ENCODE data around the gene PTGS2. TPM values are rescaled to one million over a fixed set of nuclear protein-coding genes. Genes with fewer than 3 reads are reported as not detected.
"Not testable (repeated sequence)": the region's sequence is repeated elsewhere in the genome, so short reads cannot be mapped to it uniquely, and the experiment has no call there.

PTGS2 gene
- total RNA-seq, 1 experiment from 2014 or later, result 0.37 TPM

GRCh38 chr1:186643614-186644013 is 36.6 kb downstream of the PTGS2 start:
- no peak overlapping the region for H4K91ac ChIP-seq (ENCODE audit: insufficient read length, low read depth, low read length)
- no peak overlapping the region for H3K14ac ChIP-seq (ENCODE audit: insufficient read depth, low read length)
- no peak overlapping the region for H2BK12ac ChIP-seq (ENCODE audit: insufficient read length, low read depth, low read length)
- no peak overlapping the region for H3K23ac ChIP-seq (ENCODE audit: insufficient read length, low read depth, low read length)
- no peak overlapping the region for H2AFZ ChIP-seq (ENCODE audit: low read length)
- H3K79me2 ChIP-seq (ENCODE audit: insufficient read depth, low read length), result no peaks in the 10 kb centered on the region
- Mint-ChIP-seq H3K9me3 (no peaks in the 10 kb centered on the region), H3K4me3 (no peak overlapping the region), H3K27me3 (ENCODE audit: low read depth) (no peaks in the 10 kb centered on the region), H3K36me3 (ENCODE audit: insufficient read depth in 1 of 3, low read depth in 3 of 3) (no peaks in the 10 kb centered on the region), H3K4me1 (peaks cover 6% of the 10 kb centered on the region in 2 experiments), H3K27ac (no peak overlapping the region; a peak in 1 of 7 replicates)
- no peak overlapping the region for H2BK20ac ChIP-seq (ENCODE audit: low read depth, low read length, poor library complexity, severe bottlenecking)
- no peaks in the 10 kb centered on the region for H4K20me1 ChIP-seq (ENCODE audit: control insufficient read depth, insufficient read depth, insufficient read length)
- H3K27me3 ChIP-seq (ENCODE audit: insufficient read depth, low read length), result no peaks in the 10 kb centered on the region
- H3K9ac ChIP-seq (ENCODE audit: extremely low read depth, insufficient read length, low read length), result no peak overlapping the region
- DNase-seq, result no peak
- H2BK15ac ChIP-seq (ENCODE audit: low read depth, low read length), result no peak overlapping the region
- H2BK5ac ChIP-seq (ENCODE audit: insufficient read length, low read length), result no peak overlapping the region
- H4K5ac ChIP-seq (ENCODE audit: insufficient read length, low read depth, low read length), result no peak overlapping the region
- H3K4ac ChIP-seq (ENCODE audit: low read depth, low read length), result no peak overlapping the region
- no CpG with 5 or more reads among the region's 2 CpGs for WGBS (ENCODE audit: extremely low coverage, insufficient read length, low lambda C conversion rate)
- H3K23me2 ChIP-seq (ENCODE audit: insufficient read length, low read depth, low read length, poor library complexity, severe bottlenecking), result no peaks in the 10 kb centered on the region
- no peak overlapping the region for H2BK120ac ChIP-seq (ENCODE audit: low read depth, low read length, poor library complexity, severe bottlenecking)
- no peaks in the 10 kb centered on the region; the same call in 1 of the 2 replicates for H3K4me1 ChIP-seq (ENCODE audit: insufficient read depth, low read length)
- no peak overlapping the region for H3K56ac ChIP-seq (ENCODE audit: insufficient read length, low read depth, low read length)
- H3K4me2 ChIP-seq (ENCODE audit: insufficient read depth, insufficient read length, low read length), result no peak overlapping the region
- TF ChIP-seq, protein P1, sequence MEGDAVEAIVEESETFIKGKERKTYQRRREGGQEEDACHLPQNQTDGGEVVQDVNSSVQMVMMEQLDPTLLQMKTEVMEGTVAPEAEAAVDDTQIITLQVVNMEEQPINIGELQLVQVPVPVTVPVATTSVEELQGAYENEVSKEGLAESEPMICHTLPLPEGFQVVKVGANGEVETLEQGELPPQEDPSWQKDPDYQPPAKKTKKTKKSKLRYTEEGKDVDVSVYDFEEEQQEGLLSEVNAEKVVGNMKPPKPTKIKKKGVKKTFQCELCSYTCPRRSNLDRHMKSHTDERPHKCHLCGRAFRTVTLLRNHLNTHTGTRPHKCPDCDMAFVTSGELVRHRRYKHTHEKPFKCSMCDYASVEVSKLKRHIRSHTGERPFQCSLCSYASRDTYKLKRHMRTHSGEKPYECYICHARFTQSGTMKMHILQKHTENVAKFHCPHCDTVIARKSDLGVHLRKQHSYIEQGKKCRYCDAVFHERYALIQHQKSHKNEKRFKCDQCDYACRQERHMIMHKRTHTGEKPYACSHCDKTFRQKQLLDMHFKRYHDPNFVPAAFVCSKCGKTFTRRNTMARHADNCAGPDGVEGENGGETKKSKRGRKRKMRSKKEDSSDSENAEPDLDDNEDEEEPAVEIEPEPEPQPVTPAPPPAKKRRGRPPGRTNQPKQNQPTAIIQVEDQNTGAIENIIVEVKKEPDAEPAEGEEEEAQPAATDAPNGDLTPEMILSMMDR (conservative IDR thresholded peaks at IDR 0.05), result no peak
- H3K79me1 ChIP-seq (ENCODE audit: insufficient read depth, low read depth, low read length, poor library complexity, severe bottlenecking), result no peaks in the 10 kb centered on the region
- H3K27ac ChIP-seq (ENCODE audit: insufficient read length, low read depth, low read length), result no peak overlapping the region
- H3K18ac ChIP-seq (ENCODE audit: insufficient read length, low read depth, low read length), result no peak overlapping the region
- H3T11ph ChIP-seq (ENCODE audit: low read length), result no peak overlapping the region
- no peak overlapping the region for H4K8ac ChIP-seq (replicated peaks; ENCODE audit: insufficient read length, low read depth, low read length)
- no peak overlapping the region for H2AK5ac ChIP-seq (ENCODE audit: insufficient read length, low read length)
- no peaks in the 10 kb centered on the region for H3K9me3 ChIP-seq (ENCODE audit: control insufficient read depth, low read depth, low read length)

DNA sequence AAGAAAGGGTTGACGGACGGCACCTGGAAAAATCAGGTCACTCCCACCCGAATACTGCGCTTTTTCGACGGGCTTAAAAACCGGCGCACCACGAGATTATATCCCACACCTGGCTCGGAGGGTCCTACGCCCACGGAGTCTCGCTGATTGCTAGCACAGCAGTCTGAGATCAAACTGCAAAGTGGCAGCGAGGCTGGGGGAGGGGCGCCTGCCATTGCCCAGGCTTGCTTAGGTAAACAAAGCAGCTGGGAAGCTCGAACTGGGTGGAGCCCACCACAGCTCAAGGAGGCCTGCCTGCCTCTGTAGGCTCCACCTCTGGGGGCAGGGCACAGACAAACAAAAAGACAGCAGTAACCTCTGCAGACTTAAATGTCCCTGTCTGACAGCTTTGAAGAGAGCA is 42.7 kb downstream of the PTGS2 start:
- WGBS (ENCODE audit: extremely low coverage, insufficient read length, low lambda C conversion rate), result no CpG with 5 or more reads among the region's 16 CpGs
- H3K27ac Mint-ChIP-seq, result peak overlapping the region in 1 of 3 experiments; percentile 91; a peak in 3 of 7 replicates
- not testable (repeated sequence) for H3K23me2 ChIP-seq (ENCODE audit: insufficient read length, low read depth, low read length, poor library complexity, severe bottlenecking); H2BK20ac ChIP-seq (ENCODE audit: low read depth, low read length, poor library complexity, severe bottlenecking); H3K36me3 Mint-ChIP-seq (ENCODE audit: insufficient read depth in 1 of 3, low read depth in 3 of 3); DNase-seq; H3K4ac ChIP-seq (ENCODE audit: low read depth, low read length); H3K79me1 ChIP-seq (ENCODE audit: insufficient read depth, low read depth, low read length, poor library complexity, severe bottlenecking); H2BK120ac ChIP-seq (ENCODE audit: low read depth, low read length, poor library complexity, severe bottlenecking); H2BK12ac ChIP-seq (ENCODE audit: insufficient read length, low read depth, low read length); H3K14ac ChIP-seq (ENCODE audit: insufficient read depth, low read length); H3K27me3 Mint-ChIP-seq (ENCODE audit: low read depth); H2AK5ac ChIP-seq (ENCODE audit: insufficient read length, low read length); H3K27me3 ChIP-seq (ENCODE audit: insufficient read depth, low read length); H3K9me3 ChIP-seq (ENCODE audit: control insufficient read depth, low read depth, low read length); H3K23ac ChIP-seq (ENCODE audit: insufficient read length, low read depth, low read length); H2BK5ac ChIP-seq (ENCODE audit: insufficient read length, low read length); H3K18ac ChIP-seq (ENCODE audit: insufficient read length, low read depth, low read length); H3K9me3 Mint-ChIP-seq; H3T11ph ChIP-seq (ENCODE audit: low read length); H3K4me1 ChIP-seq (ENCODE audit: insufficient read depth, low read length); H3K56ac ChIP-seq (ENCODE audit: insufficient read length, low read depth, low read length); H4K20me1 ChIP-seq (ENCODE audit: control insufficient read depth, insufficient read depth, insufficient read length); H4K5ac ChIP-seq (ENCODE audit: insufficient read length, low read depth, low read length); H3K9ac ChIP-seq (ENCODE audit: extremely low read depth, insufficient read length, low read length); H4K8ac ChIP-seq (replicated peaks; ENCODE audit: insufficient read length, low read depth, low read length); H2AFZ ChIP-seq (ENCODE audit: low read length); H3K79me2 ChIP-seq (ENCODE audit: insufficient read depth, low read length); H2BK15ac ChIP-seq (ENCODE audit: low read depth, low read length); H3K27ac ChIP-seq (ENCODE audit: insufficient read length, low read depth, low read length); H4K91ac ChIP-seq (ENCODE audit: insufficient read length, low read depth, low read length)
- H3K4me2 ChIP-seq (ENCODE audit: insufficient read depth, insufficient read length, low read length), result peak overlapping the region; percentile 49
- H3K4me1 Mint-ChIP-seq, result peaks cover 15 to 17% of the 10 kb centered on the region in 2 experiments
- peak overlapping the region; percentile 76 to 79 for H3K4me3 Mint-ChIP-seq
